Left forelimb (tissue), 1 donor: ENCODE data around the gene KNTC1.
"Not testable (repeated sequence)": the region's sequence is repeated elsewhere in the genome, so short reads cannot be mapped to it uniquely, and the experiment has no call there.

Experiments
- DNase-seq: peaks from one replicate; pipeline ENCODE4 v3.0.0-alpha.2; 2018; ENCODE audit warnings: low spot score

The KNTC1 gene

DNA sequence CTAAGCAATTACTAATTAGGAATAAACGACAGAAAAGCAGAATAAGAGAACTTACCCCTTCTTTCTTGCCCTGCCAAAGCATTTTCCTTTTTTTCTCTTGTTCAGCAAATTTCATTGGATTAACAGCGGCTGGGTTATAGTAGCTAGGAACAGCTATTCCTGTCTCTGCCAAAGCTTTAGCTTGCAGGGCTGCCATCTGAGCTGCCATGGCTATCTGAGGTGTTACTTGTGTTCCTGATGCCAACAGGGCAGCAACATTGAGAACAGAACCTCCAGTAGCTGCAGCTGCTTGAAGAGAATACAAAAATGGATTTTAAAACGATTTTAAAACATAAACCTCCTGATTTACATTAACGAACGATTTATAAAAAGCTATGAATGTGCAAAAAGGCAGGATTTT, 18.9 kb upstream of the KNTC1 start:
- DNase-seq, result no peak

DNA sequence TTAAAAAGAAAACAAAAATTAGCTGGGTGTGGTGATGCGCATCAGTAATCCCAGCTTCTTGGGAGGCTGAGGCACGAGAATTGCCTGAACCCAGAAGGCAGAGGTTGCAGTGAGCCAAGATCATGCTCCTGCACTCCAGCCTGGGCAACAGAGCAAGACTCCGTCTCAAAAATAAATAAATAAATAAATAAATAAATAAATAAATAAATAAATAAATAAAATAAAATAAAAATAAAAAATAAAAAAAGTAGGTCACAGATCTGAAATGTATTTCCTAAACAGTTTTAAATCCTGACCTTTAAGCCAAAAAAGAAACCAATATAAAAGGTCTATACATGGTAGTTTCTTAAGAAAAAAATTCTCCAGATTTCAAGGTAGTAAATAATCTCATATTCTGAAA, 14.0 kb upstream of the KNTC1 start:
- not testable (repeated sequence) for DNase-seq

DNA sequence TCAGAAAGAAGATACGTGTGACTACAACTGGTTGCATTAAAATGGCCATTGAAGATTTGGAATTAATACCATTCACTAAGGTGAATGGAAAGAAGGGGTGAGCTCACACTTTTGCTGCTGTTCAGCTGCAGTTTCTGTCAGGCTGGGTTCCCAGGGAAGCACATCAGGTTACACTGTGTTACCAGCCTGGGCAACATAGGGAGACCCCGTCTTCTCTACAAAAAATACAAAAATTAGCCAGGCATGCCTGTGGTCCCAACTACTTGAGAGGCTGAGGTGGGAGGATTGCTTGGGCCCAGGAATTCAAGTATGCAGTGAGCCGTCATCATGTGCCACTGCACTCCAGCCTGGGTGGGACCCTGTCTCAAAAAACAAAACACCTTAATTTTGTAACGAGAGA, 13.4 kb upstream of the KNTC1 start:
- DNase-seq, result no peak

DNA sequence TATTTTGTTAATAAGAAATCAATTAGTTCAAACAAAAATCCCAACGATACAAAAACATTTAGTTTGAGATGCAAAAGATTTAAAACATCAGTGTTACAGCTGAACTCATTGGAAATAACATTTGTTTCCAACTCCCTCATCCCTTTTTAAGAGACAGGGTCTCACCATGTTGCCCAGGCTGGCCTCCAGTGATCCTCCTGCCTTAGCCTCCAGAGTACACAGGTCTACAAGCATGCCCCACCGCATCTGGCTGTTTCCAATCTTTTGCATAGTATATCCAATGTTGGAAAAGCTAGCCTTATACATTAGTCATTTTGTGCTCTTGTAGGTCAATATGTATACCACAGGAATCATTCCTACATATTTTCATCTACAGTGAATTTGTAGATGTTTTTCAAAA, 11.8 kb upstream of the KNTC1 start:
- no peak for DNase-seq

- no peak for DNase-seq
These were observed 10.3 kb upstream of the KNTC1 start for GRCh38 chr12:122516544-122517361.

DNA sequence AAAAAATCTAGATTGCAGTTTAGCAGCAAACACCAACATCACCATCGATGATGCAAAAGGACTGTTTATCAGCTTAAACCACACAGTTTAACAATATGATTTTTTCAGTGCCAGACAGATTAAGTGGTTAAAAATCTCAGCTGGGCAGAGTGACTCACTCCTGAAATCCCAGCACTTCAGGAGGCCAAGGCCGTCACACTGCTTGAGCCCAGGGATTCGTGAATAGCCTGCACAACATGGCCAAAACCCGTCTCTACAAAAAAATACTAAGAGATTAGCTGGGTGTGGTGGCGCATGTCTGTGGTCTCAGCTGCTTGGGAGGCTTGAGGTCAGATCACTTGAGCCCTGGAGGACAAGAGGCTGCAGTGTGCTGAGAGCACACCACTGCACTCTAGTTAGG, 9.2 kb upstream of the KNTC1 start:
- no peak for DNase-seq

- no peak for DNase-seq
These were observed 8.1 kb upstream of the KNTC1 start for GRCh38 chr12:122518908-122519307.

DNA sequence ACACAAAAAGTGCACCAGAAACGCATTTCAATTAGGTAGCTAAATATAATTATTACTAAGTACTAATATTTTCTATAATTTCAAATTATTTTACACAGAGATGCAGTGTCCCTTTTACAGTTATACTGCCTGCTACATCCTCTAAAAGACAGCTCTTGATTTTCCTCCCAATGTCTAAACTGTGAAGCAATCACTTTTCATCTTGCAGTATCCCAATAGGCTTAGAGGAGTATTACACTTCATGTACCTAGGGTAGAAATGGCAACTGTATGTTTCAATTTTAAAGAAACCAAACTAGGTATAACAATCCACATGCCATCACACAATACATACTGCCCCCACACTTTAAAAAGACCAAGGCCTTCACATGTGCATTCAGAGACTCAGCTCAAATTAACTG, 7.6 kb upstream of the KNTC1 start:
- no peak for DNase-seq

- no peak for DNase-seq
These were observed 6.4 kb upstream of the KNTC1 start for GRCh38 chr12:122520676-122521075.

GRCh38 chr12:122523280-122523679, 3.8 kb upstream of the KNTC1 start:
- DNase-seq, result no peak

- DNase-seq, result no peak
These were observed 3.0 kb upstream of the KNTC1 start for GRCh38 chr12:122523846-122524718.

GRCh38 chr12:122527478-122527944, 462 bp downstream of the KNTC1 start:
- DNase-seq, result no peak

- no peak for DNase-seq
These were observed 1.5 kb downstream of the KNTC1 start for GRCh38 chr12:122528582-122528981.

GRCh38 chr12:122528992-122529391, 1.9 kb downstream of the KNTC1 start:
- no peak for DNase-seq

DNA sequence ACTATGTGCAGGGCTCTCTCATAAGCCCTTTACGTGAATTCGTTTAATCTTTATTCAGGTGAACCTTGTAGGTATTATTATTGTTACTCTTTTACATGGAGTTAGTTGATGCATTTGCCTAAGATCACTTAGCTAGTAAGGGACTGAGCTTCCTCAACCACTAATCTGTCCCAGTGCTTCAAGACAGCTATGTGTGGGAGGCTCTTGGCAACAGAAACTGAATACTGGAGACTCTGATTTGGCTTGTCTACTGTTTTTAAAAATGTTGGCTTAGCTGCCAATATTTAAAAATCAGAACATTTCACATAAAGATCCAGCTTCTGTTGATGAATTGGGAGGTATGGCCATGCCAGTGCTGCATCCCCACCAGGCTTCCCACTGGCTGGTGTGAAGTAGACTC, 6.8 kb downstream of the KNTC1 start:
- DNase-seq, result no peak

GRCh38 chr12:122537021-122537420, 10.0 kb downstream of the KNTC1 start:
- no peak for DNase-seq

DNA sequence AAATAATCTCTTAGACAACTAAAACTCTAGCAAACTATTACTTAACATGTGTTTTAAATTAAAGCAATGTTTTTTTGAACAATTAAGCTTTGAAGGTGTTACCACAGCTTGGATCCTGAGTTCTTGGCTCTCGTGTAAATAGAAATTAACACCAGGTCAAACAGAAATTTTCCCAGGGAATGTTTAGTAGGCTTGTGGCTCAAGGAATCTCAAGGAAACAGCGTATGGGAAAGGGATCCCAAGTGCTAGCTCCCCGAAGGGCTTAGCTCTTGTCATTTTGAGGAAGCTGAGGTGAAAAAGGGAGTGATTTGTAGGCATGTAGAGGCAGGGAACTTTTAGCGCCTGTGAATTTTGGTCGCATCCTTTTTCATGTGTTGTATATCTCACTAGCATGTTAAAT, 11.4 kb downstream of the KNTC1 start:
- no peak for DNase-seq

- DNase-seq, result no peak
These were observed 17.5 kb downstream of the KNTC1 start for GRCh38 chr12:122544537-122544936.

- no peak for DNase-seq
These were observed 18.8 kb downstream of the KNTC1 start for GRCh38 chr12:122545855-122546254.

DNA sequence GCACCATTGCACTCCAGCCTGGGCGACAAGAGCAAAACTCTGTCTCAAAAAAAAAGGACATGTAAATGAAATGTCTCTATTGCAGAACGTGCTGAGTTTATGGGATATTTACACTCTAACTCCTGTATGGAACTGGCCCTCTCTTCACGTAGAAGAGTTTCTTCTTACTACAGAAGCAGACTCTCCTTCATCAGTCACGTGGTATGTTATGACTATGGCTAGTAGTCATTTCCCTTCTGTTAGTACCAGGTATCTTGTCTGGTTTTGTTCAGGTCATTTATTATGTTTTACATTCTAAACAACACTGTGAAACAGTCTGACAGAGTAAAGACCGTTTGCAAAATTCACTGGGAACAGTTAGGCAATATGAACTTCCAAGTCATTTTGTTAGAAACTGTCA, 20.3 kb downstream of the KNTC1 start:
- no peak for DNase-seq

DNA sequence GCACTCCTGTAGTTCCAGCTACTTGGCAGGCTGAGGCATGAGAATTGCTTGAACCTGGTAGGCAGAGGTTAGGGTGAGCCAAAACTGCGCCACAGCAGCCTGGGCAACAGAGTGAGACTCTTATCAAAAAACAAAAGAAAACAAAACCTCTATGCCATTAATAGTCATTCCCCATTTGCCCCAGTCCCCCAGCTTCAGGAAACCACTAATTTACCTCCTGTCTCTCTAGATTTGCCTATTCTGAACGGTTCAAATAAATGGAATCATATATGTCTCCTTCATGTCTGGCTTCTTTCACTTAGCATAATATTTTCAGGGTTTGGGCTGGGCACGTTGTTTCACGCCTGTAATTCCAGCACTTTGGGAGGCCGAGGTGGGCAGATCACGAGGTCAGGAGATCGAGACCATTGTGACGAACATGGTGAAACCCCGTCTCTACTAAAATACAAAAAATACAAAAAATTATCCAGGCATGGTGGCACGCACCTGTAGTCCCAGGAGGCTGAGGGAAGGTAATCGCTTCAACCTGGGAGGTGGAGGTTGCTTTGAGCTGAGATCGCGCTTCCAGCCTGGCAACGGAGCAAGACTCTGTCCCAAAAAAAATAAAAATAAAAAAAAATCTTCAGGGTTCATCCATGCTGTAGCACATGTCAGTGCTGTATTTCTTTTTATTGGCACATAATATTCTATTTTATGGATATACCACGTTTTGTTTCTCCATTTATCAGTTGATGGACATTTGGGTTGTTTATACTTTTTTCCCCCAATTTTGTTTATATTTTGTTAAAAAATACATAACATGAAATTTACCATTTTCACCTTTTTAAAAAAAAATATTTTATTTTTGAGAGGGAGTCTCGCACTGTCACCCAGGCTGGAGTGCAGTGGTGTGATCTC, 31.9 kb downstream of the KNTC1 start:
- DNase-seq, result no peak

GRCh38 chr12:122560138-122560537, 33.1 kb downstream of the KNTC1 start:
- DNase-seq, result no peak
